ENCODE results near the gene CD82. TPM values are rescaled to one million over a fixed set of nuclear protein-coding genes. Genes with fewer than 3 reads are reported as not detected.

Gene CD82
- total and polyA plus RNA-seq, 2 experiments from 2014 or later: 4.8 to 6.0 TPM

DNA sequence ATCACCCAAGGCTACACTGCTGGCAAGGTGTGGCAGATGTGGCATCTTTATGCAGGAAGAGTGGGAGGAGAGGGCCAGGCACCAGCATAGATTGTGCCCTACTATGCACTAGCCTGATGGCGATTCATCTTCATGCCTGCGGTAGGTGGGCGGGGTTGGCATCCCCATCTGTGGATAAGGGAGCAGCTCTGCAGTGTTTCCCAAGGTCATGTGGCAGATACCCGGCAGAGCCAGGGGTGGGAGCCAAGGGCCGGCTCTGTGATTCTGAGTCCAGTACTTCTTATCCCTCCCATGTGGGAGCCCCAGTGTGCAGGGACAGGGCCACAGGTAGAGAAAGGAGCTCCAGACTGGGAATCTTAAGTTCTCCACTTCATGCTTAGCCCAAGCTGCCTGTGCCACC lies 20.0 kb downstream of the CD82 start:
- Histone ChIP-seq H3K4me2 (ENCODE audit: unreplicated experiment) (no peak overlapping the region), H3K79me2 (ENCODE audit: insufficient read depth) (no peaks in the 10 kb centered on the region), H3K9ac (no peak overlapping the region), H3K4me1 (ENCODE audit: insufficient read depth) (peaks cover 8% of the 10 kb centered on the region), H3F3A (ENCODE audit: insufficient read depth) (peaks cover 10% of the 10 kb centered on the region; the same call in 1 of the 2 replicates), H4K20me1 (ENCODE audit: insufficient read depth) (no peaks in the 10 kb centered on the region), H3K9me2 (ENCODE audit: insufficient read depth) (no peaks in the 10 kb centered on the region), H3K27me3 (replicated peaks; ENCODE audit: insufficient read depth) (no peaks in the 10 kb centered on the region), H3K4me3 (no peak overlapping the region), H2AFZ (no peak overlapping the region), H3K27ac (no peak overlapping the region), H3K36me3 (ENCODE audit: low read depth) (no peaks in the 10 kb centered on the region), H3K9me3 (ENCODE audit: low read depth) (no peaks in the 10 kb centered on the region)
- TF ChIP-seq EZH2phosphoT487 (IDR thresholded peaks at IDR 0.05; ENCODE audit: insufficient read depth, low read depth) (no peak), EZH2 (IDR thresholded peaks at IDR 0.05; ENCODE audit: insufficient read depth, poor library complexity, severe bottlenecking) (no peak)
- no peak for DNase-seq
- 61 to 64% methylated on average over 5 of the region's 5 CpGs for WGBS, 2 experiments (ENCODE audit: low coverage in 1 of 2, low lambda C conversion rate in 2 of 2, missing lambda C conversion rate in 2 of 2)
- in situ Hi-C loops (cut with MboI): no loop called here

DNA sequence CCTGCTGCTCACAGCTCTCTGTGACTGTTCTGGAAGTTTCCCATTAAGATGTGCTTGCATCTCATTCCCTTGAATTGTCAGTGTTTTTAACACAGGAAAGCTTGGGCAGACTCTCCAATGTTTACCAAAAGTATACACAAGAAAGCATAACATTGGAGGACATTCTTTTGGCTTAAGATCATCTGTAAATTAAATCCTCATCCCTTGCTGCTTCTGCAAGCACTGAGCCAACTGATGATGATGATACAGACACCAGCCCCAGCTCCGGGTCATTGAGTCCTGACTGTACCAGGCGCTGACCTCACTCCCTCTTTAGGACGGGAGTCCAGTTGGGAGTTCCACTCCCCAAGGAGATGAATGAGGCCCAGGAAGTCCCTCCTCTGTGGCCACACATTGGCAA lies 23.8 kb downstream of the CD82 start:
- 18 to 30% methylated on average over 3 of the region's 3 CpGs for WGBS, 2 experiments (ENCODE audit: low coverage in 1 of 2, low lambda C conversion rate in 2 of 2, missing lambda C conversion rate in 2 of 2)
- no peak overlapping the region for H3K4me2 ChIP-seq (ENCODE audit: unreplicated experiment)
- in situ Hi-C loops (cut with MboI): no loop called here
- no peak overlapping the region for H3K4me3 ChIP-seq
- H2AFZ ChIP-seq: no peak overlapping the region
- H3K36me3 ChIP-seq (ENCODE audit: low read depth): no peaks in the 10 kb centered on the region
- peak overlapping the region; percentile 18 for H3K27ac ChIP-seq
- no peak overlapping the region for H3K9ac ChIP-seq
- no peaks in the 10 kb centered on the region for H3K9me2 ChIP-seq (ENCODE audit: insufficient read depth)
- peak; percentile 90 for DNase-seq
- peaks cover 18% of the 10 kb centered on the region for H3F3A ChIP-seq (ENCODE audit: insufficient read depth)
- H3K27me3 ChIP-seq (replicated peaks; ENCODE audit: insufficient read depth): no peaks in the 10 kb centered on the region
- no peaks in the 10 kb centered on the region for H3K79me2 ChIP-seq (ENCODE audit: insufficient read depth)
- no peaks in the 10 kb centered on the region for H3K9me3 ChIP-seq (ENCODE audit: low read depth)
- TF ChIP-seq EZH2phosphoT487 (IDR thresholded peaks at IDR 0.05; ENCODE audit: insufficient read depth, low read depth): no peak
- no peak for TF ChIP-seq EZH2 (IDR thresholded peaks at IDR 0.05; ENCODE audit: insufficient read depth, poor library complexity, severe bottlenecking)
- H4K20me1 ChIP-seq (ENCODE audit: insufficient read depth): no peaks in the 10 kb centered on the region
- H3K4me1 ChIP-seq (ENCODE audit: insufficient read depth): peaks cover 18% of the 10 kb centered on the region

DNA sequence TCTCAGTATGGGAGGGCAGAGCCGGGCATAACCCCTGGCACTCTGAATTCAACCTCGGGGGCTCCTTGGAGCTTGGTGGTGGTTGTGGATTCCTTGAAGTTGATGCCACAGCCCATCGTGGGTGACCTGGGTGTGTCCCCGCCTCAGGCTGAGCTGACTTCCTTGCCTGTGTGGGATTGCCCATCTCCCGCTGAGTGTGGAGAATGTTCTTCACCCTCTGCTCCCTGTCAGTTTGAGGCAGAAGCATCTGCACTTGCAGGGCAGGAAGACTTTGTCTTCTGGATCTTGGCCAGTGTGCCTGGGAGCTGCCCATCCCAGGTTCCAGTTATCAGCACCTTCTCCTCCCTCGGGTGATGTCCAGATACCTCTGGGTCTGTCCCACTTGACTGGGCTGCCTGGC lies 25.3 kb downstream of the CD82 start:
- no peak overlapping the region for H3K4me2 ChIP-seq (ENCODE audit: unreplicated experiment)
- no peaks in the 10 kb centered on the region for H3K9me3 ChIP-seq (ENCODE audit: low read depth)
- H3K9me2 ChIP-seq (ENCODE audit: insufficient read depth): no peaks in the 10 kb centered on the region
- no peak overlapping the region for H3K4me3 ChIP-seq
- no peaks in the 10 kb centered on the region for H3K36me3 ChIP-seq (ENCODE audit: low read depth)
- WGBS, 2 experiments (ENCODE audit: low coverage in 1 of 2, low lambda C conversion rate in 2 of 2, missing lambda C conversion rate in 2 of 2): 55 to 59% methylated on average over 6 of the region's 6 CpGs
- H2AFZ ChIP-seq: no peak overlapping the region
- peaks cover 18% of the 10 kb centered on the region for H3K4me1 ChIP-seq (ENCODE audit: insufficient read depth)
- no peak overlapping the region for H3K9ac ChIP-seq
- no peak for DNase-seq
- TF ChIP-seq EZH2 (IDR thresholded peaks at IDR 0.05; ENCODE audit: insufficient read depth, poor library complexity, severe bottlenecking) (no peak), EZH2phosphoT487 (IDR thresholded peaks at IDR 0.05; ENCODE audit: insufficient read depth, low read depth) (no peak)
- no peaks in the 10 kb centered on the region for H3K79me2 ChIP-seq (ENCODE audit: insufficient read depth)
- H3K27me3 ChIP-seq (replicated peaks; ENCODE audit: insufficient read depth): no peaks in the 10 kb centered on the region
- H3F3A ChIP-seq (ENCODE audit: insufficient read depth): peaks cover 18% of the 10 kb centered on the region
- H4K20me1 ChIP-seq (ENCODE audit: insufficient read depth): no peaks in the 10 kb centered on the region
- no peak overlapping the region for H3K27ac ChIP-seq
- in situ Hi-C loops (cut with MboI): no loop called here

DNA sequence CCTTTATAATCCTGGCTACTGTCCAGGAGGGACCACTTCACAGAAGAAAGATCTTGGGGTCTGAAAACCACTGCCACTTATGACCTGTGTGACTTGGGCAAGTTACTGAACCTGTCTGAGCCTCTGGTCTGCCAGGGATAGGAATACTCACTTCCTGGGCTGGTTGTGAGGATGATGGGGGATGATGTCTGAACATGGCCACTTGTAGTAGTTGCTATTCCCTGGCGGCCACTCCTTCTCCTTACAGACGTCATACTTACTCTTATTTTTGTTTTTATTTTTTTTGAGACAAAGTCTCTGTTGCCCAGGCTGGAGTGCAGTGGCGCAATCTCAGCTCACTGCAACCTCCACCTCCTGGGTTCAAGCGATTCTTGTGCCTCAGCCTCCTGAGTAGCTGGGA lies 26.1 kb downstream of the CD82 start:
- Histone ChIP-seq H4K20me1 (ENCODE audit: insufficient read depth) (no peaks in the 10 kb centered on the region), H3K9ac (0 out of 2 replicates have a peak overlapping the region, but pooled peaks have one; percentile 30), H3K36me3 (ENCODE audit: low read depth) (no peaks in the 10 kb centered on the region), H3K9me2 (ENCODE audit: insufficient read depth) (no peaks in the 10 kb centered on the region), H2AFZ (no peak overlapping the region), H3K27ac (peak overlapping the region; percentile 52; the same call in 1 of the 2 replicates), H3K4me1 (ENCODE audit: insufficient read depth) (peaks cover 18% of the 10 kb centered on the region), H3K27me3 (replicated peaks; ENCODE audit: insufficient read depth) (no peaks in the 10 kb centered on the region), H3K9me3 (ENCODE audit: low read depth) (no peaks in the 10 kb centered on the region), H3K4me3 (no peak overlapping the region), H3F3A (ENCODE audit: insufficient read depth) (peaks cover 18% of the 10 kb centered on the region), H3K4me2 (ENCODE audit: unreplicated experiment) (no peak overlapping the region), H3K79me2 (ENCODE audit: insufficient read depth) (no peaks in the 10 kb centered on the region)
- TF ChIP-seq EZH2phosphoT487 (IDR thresholded peaks at IDR 0.05; ENCODE audit: insufficient read depth, low read depth) (no peak), EZH2 (IDR thresholded peaks at IDR 0.05; ENCODE audit: insufficient read depth, poor library complexity, severe bottlenecking) (no peak)
- in situ Hi-C loops (cut with MboI): no loop called here
- DNase-seq: no peak
- 66 to 72% methylated on average over 4 of the region's 4 CpGs for WGBS, 2 experiments (ENCODE audit: low coverage in 1 of 2, low lambda C conversion rate in 2 of 2, missing lambda C conversion rate in 2 of 2)

Measured in GM23248 (cell line).